ENCODE results near the gene SSBP3.

Gene SSBP3

GRCh38 chr1:54255026-54255702, 151.0 kb downstream of the SSBP3 start:
- Histone ChIP-seq H3K27me3 (no peaks in the 10 kb centered on the region), H3K9me3 (no peaks in the 10 kb centered on the region), H3K36me3 (peaks cover 6 to 37% (median 23%) of the 10 kb centered on the region in 3 donors), H3K4me1 (peaks cover 0 to 25% (median 16%) of the 10 kb centered on the region in 4 donors), H3K4me3 (no peak overlapping the region), H3K27ac (no peak overlapping the region)
- no peak for DNase-seq
- TF ChIP-seq CTCF (IDR thresholded peaks at IDR 0.05), result no peak
- intact Hi-C loops (cut with DNase I; ENCODE audit: low total_unique reads), result no loop called here

- Histone ChIP-seq H3K27me3 (no peaks in the 10 kb centered on the region), H3K4me3 (no peak overlapping the region), H3K27ac (peak overlapping the region in 1 of 2 donors; percentile 16), H3K4me1 (peaks cover 0 to 30% (median 18%) of the 10 kb centered on the region in 4 donors), H3K36me3 (peaks cover 6 to 32% (median 23%) of the 10 kb centered on the region in 3 donors), H3K9me3 (no peaks in the 10 kb centered on the region)
- DNase-seq, result no peak
- TF ChIP-seq CTCF (IDR thresholded peaks at IDR 0.05), result no peak
- intact Hi-C loops (cut with DNase I; ENCODE audit: low total_unique reads), result no loop called here
These were observed 152.1 kb downstream of the SSBP3 start for GRCh38 chr1:54254055-54254454.

GRCh38 chr1:54253480-54253879, 152.7 kb downstream of the SSBP3 start:
- Histone ChIP-seq H3K4me3 (no peak overlapping the region), H3K4me1 (peaks cover 0 to 30% (median 18%) of the 10 kb centered on the region in 4 donors), H3K27ac (peak overlapping the region in 1 of 2 donors; percentile 16), H3K9me3 (no peaks in the 10 kb centered on the region), H3K27me3 (no peaks in the 10 kb centered on the region), H3K36me3 (peaks cover 6 to 31% (median 28%) of the 10 kb centered on the region in 3 donors)
- intact Hi-C loops (cut with DNase I; ENCODE audit: low total_unique reads), result no loop called here
- TF ChIP-seq CTCF (IDR thresholded peaks at IDR 0.05), result no peak
- peak; percentile 74 to 79 for DNase-seq

GRCh38 chr1:54252371-54252936, 153.7 kb downstream of the SSBP3 start:
- Histone ChIP-seq H3K4me3 (no peak overlapping the region), H3K9me3 (no peaks in the 10 kb centered on the region), H3K27ac (no peak overlapping the region), H3K36me3 (peaks cover 6 to 36% (median 35%) of the 10 kb centered on the region in 3 donors), H3K4me1 (peaks cover 0 to 30% (median 18%) of the 10 kb centered on the region in 4 donors), H3K27me3 (no peaks in the 10 kb centered on the region)
- DNase-seq, result no peak
- TF ChIP-seq CTCF (IDR thresholded peaks at IDR 0.05), result no peak
- intact Hi-C loops (cut with DNase I; ENCODE audit: low total_unique reads), result no loop called here

GRCh38 chr1:54250670-54251069, 155.5 kb downstream of the SSBP3 start:
- Histone ChIP-seq H3K9me3 (no peaks in the 10 kb centered on the region), H3K4me1 (peaks cover 0 to 35% (median 20%) of the 10 kb centered on the region in 4 donors), H3K27ac (peak overlapping the region; percentile 73 to 78), H3K27me3 (no peaks in the 10 kb centered on the region), H3K36me3 (peaks cover 17 to 51% (median 37%) of the 10 kb centered on the region in 3 donors), H3K4me3 (no peak overlapping the region)
- DNase-seq, result no peak
- TF ChIP-seq CTCF (IDR thresholded peaks at IDR 0.05), result no peak
- intact Hi-C loops (cut with DNase I; ENCODE audit: low total_unique reads), result no loop called here

Data from tibial artery (tissue), 4 donors.